Inferior parietal cortex (tissue), 1 donor: ENCODE data around the gene FER.
"Not testable (repeated sequence)": the region's sequence is repeated elsewhere in the genome, so short reads cannot be mapped to it uniquely, and the experiment has no call there.

Source experiments
- DNase-seq: peaks from one replicate; pipeline ENCODE4 v3.0.0-alpha.2; 2016; ENCODE audit errors: extremely low spot score

Gene FER

GRCh38 chr5:109121225-109121624, 373.5 kb downstream of the FER start:
- DNase-seq = no peak

- DNase-seq = no peak
Observed at GRCh38 chr5:109125755-109126429, 378.2 kb downstream of the FER start.

GRCh38 chr5:109126481-109126880, 378.8 kb downstream of the FER start:
- no peak for DNase-seq

- no peak for DNase-seq
Observed at GRCh38 chr5:109136906-109137305, 389.2 kb downstream of the FER start.

- DNase-seq = no peak
Observed at GRCh38 chr5:109141222-109142200, 393.8 kb downstream of the FER start.

GRCh38 chr5:109143031-109143430, 395.3 kb downstream of the FER start:
- DNase-seq = no peak

- DNase-seq = no peak
Observed at GRCh38 chr5:109145139-109145538, 397.4 kb downstream of the FER start.

- DNase-seq = no peak
Observed at GRCh38 chr5:109146591-109146990, 398.9 kb downstream of the FER start.

GRCh38 chr5:109152565-109152964, 404.9 kb downstream of the FER start:
- DNase-seq = no peak

- DNase-seq = no peak
Observed at GRCh38 chr5:109155625-109156024, 407.9 kb downstream of the FER start.

- no peak for DNase-seq
Observed at GRCh38 chr5:109156885-109157284, 409.2 kb downstream of the FER start.

GRCh38 chr5:109160468-109160867, 412.8 kb downstream of the FER start:
- no peak for DNase-seq

GRCh38 chr5:109161914-109162683, 414.4 kb downstream of the FER start:
- DNase-seq = no peak

GRCh38 chr5:109163336-109163735, 415.6 kb downstream of the FER start:
- DNase-seq = no peak

GRCh38 chr5:109164001-109164400, 416.3 kb downstream of the FER start:
- no peak for DNase-seq

GRCh38 chr5:109167586-109167985, 419.9 kb downstream of the FER start:
- DNase-seq = no peak

GRCh38 chr5:109168151-109168550, 420.5 kb downstream of the FER start:
- no peak for DNase-seq

- no peak for DNase-seq
Observed at GRCh38 chr5:109170629-109171350, 423.1 kb downstream of the FER start.

- not testable (repeated sequence) for DNase-seq
Observed at GRCh38 chr5:109171437-109172073, 423.9 kb downstream of the FER start.

GRCh38 chr5:109173036-109173794, 425.5 kb downstream of the FER start:
- DNase-seq = no peak
